ENCODE measurements around the gene SCD5. TPM values are rescaled to one million over a fixed set of nuclear protein-coding genes. Genes with fewer than 3 reads are reported as not detected.

SCD5 gene
- polyA plus RNA-seq, 6 donors from 2014 or later: 0.09 to 0.15 (median 0.10) TPM; not detected in 3

GRCh38 chr4:82696117-82696860 is 102.3 kb downstream of the SCD5 start:
- DNase-seq (no peak), ATAC-seq (ENCODE audit: low read depth in 2 of 2) (no peak)
- no peaks in the 10 kb centered on the region for H3K36me3 Mint-ChIP-seq
- H3K4me1 Mint-ChIP-seq: no peaks in the 10 kb centered on the region
- H3K9me3 Mint-ChIP-seq: peaks cover 0 to 2% (median 0%) of the 10 kb centered on the region in 7 donors
- no peaks in the 10 kb centered on the region for H3K27me3 Mint-ChIP-seq
- no peak overlapping the region for H3K4me3 Mint-ChIP-seq
- H3K27ac Mint-ChIP-seq: no peak overlapping the region

DNA sequence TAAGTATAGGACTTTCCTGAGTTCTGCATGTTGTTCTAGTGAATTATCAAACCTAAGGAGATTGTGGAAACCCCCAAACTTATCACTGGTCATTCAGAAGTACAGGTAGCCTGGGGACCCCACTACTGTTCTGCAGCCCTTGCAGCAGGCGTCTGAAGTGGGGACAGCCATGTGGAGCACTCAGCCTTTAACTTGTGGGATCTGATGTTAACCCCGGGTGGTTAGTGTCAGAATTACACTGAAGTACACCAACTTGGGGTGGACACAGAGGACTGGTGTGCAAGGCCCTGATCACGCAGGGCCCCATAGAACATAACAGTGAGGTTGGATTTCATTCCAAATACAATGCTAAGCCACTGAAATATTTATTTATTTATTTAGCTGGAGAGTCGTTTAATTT is 103.7 kb downstream of the SCD5 start:
- Mint-ChIP-seq H3K4me1 (no peaks in the 10 kb centered on the region), H3K27ac (no peak overlapping the region), H3K27me3 (no peaks in the 10 kb centered on the region), H3K9me3 (peaks cover 0 to 2% (median 0%) of the 10 kb centered on the region in 7 donors), H3K36me3 (no peaks in the 10 kb centered on the region), H3K4me3 (no peak overlapping the region)
- DNase-seq (no peak), ATAC-seq (ENCODE audit: low read depth in 2 of 2) (no peak)

GRCh38 chr4:82694046-82694445 is 104.5 kb downstream of the SCD5 start:
- H3K4me3 Mint-ChIP-seq: no peak overlapping the region
- no peak overlapping the region for H3K27ac Mint-ChIP-seq
- H3K4me1 Mint-ChIP-seq: no peaks in the 10 kb centered on the region
- no peak for DNase-seq
- H3K36me3 Mint-ChIP-seq: no peaks in the 10 kb centered on the region
- no peak for ATAC-seq (ENCODE audit: low read depth in 2 of 2)
- peaks cover 0 to 2% (median 0%) of the 10 kb centered on the region in 7 donors for H3K9me3 Mint-ChIP-seq
- no peaks in the 10 kb centered on the region for H3K27me3 Mint-ChIP-seq

DNA sequence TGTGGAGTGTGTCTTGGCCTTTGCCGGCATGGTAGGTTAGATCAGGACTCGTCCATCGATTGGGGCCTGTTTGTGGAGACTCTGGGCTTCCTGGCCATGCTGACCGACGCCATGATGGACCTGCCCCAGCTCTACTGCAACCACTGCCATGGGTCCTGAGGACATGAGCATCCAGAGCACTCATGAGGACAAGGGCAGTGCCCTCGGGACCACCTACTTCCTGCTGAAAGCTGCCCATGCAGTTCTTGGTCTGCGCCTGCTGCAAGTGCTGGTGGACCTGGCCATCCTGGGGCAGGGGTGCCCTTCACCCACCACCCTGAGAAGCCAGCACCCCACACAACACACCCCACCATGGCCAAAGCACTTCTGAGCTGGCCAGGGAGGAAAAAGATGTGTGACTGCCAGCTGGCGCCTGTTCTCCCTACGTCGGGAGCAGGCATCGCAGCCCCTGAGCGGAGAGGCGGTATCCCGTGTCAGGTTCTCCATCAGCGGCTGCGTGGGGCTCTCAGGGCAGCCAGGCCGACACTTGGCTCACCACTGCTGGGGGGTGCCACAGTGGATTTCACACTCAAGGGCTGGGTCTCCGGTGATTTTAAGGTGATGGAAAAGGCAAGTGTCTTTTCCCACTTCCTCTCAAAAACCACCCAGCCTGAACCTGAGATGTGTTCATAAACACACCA is 106.4 kb downstream of the SCD5 start:
- Mint-ChIP-seq H3K9me3 (peaks cover 0 to 2% (median 0%) of the 10 kb centered on the region in 7 donors), H3K27me3 (no peaks in the 10 kb centered on the region), H3K4me3 (no peak overlapping the region), H3K4me1 (no peaks in the 10 kb centered on the region), H3K27ac (no peak overlapping the region), H3K36me3 (no peaks in the 10 kb centered on the region)
- DNase-seq (no peak), ATAC-seq (ENCODE audit: low read depth in 2 of 2) (no peak)

- H3K27ac Mint-ChIP-seq: no peak overlapping the region
- no peaks in the 10 kb centered on the region for H3K27me3 Mint-ChIP-seq
- DNase-seq (no peak), ATAC-seq (ENCODE audit: low read depth in 2 of 2) (no peak)
- H3K9me3 Mint-ChIP-seq: peaks cover 0 to 2% (median 0%) of the 10 kb centered on the region in 7 donors
- H3K4me1 Mint-ChIP-seq: no peaks in the 10 kb centered on the region
- H3K4me3 Mint-ChIP-seq: no peak overlapping the region
- H3K36me3 Mint-ChIP-seq: no peaks in the 10 kb centered on the region
Observed at GRCh38 chr4:82691431-82691830, 107.2 kb downstream of the SCD5 start.

DNA sequence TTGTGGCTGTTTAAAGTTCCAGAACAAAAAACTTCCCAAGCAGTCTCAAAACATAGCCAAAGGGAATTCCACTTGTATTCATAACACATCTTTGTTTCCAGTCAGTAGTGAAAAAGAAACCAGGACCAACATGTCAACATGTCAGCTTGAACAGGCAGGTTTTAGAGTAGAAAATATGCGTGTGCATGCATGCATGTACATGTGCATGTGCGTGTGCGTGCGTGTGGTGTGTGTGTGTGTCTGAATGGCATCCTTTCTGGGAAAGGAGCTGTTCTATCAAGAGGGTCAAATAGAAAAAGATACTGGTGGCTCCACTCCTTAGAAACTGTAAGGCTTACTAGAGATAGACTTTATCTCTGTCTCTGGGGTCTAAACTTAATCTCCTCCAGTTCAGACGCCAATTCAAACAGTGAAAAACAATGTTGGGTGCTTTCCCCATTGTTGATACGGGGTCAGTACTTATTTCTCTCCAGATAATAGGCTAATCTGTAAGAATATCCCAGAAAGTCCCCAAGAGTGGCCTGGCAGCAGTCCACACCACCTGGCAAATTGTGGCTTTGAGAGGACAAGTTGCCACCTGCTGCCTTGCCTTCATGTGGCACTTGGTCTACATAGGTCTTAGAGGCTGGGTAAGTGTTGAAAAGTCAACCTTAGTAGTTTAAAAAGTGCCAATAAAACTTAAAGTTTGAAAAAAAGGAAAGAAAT is 110.4 kb downstream of the SCD5 start:
- Mint-ChIP-seq H3K9me3 (peaks cover 0 to 2% (median 0%) of the 10 kb centered on the region in 7 donors), H3K4me1 (no peaks in the 10 kb centered on the region), H3K36me3 (no peaks in the 10 kb centered on the region), H3K27ac (no peak overlapping the region), H3K27me3 (no peaks in the 10 kb centered on the region), H3K4me3 (no peak overlapping the region)
- no peak for DNase-seq
- no peak for ATAC-seq (ENCODE audit: low read depth in 2 of 2)

GRCh38 chr4:82687531-82687930 is 111.1 kb downstream of the SCD5 start:
- Mint-ChIP-seq H3K4me1 (no peaks in the 10 kb centered on the region), H3K27ac (no peak overlapping the region), H3K9me3 (peaks cover 0 to 2% (median 0%) of the 10 kb centered on the region in 7 donors), H3K36me3 (no peaks in the 10 kb centered on the region), H3K4me3 (no peak overlapping the region), H3K27me3 (no peaks in the 10 kb centered on the region)
- DNase-seq: no peak
- no peak for ATAC-seq (ENCODE audit: low read depth in 2 of 2)

- no peaks in the 10 kb centered on the region for H3K9me3 Mint-ChIP-seq
- no peaks in the 10 kb centered on the region for H3K4me1 Mint-ChIP-seq
- no peaks in the 10 kb centered on the region for H3K36me3 Mint-ChIP-seq
- no peak overlapping the region for H3K4me3 Mint-ChIP-seq
- ATAC-seq (ENCODE audit: low read depth in 2 of 2) (no peak), DNase-seq (no peak)
- no peak overlapping the region for H3K27ac Mint-ChIP-seq
- peaks cover 0 to 7% (median 0%) of the 10 kb centered on the region in 3 donors for H3K27me3 Mint-ChIP-seq
Observed at GRCh38 chr4:82681754-82682153, 116.8 kb downstream of the SCD5 start.

- ATAC-seq (ENCODE audit: low read depth in 2 of 2): no peak
- Mint-ChIP-seq H3K27me3 (peaks cover 0 to 7% (median 0%) of the 10 kb centered on the region in 3 donors), H3K4me1 (no peaks in the 10 kb centered on the region), H3K27ac (no peak overlapping the region), H3K4me3 (no peak overlapping the region), H3K36me3 (no peaks in the 10 kb centered on the region), H3K9me3 (no peaks in the 10 kb centered on the region)
- DNase-seq: no peak
Observed at GRCh38 chr4:82680834-82681233, 117.8 kb downstream of the SCD5 start.

GRCh38 chr4:82679531-82679930 is 119.1 kb downstream of the SCD5 start:
- no peaks in the 10 kb centered on the region for H3K4me1 Mint-ChIP-seq

DNA sequence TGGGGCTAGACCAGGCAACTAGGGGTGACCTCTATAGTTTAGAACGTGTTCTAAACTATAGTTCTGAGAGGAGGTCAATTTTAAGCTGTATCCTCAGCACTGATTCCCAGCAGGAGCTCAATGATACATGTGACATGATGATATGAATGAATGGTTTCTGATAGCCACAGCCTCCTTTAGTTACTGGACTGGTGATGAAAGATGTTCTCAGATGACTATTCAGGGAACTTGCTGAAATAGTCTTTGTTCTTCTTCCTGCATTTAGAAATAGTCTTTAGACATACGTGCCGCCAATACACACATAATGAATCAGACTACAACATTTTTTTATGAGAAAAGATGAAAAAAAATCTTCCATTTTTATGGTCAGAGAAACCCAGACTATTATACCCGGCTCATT is 120.5 kb downstream of the SCD5 start:
- no peak for ATAC-seq (ENCODE audit: low read depth in 2 of 2)
- no peak overlapping the region for H3K27ac Mint-ChIP-seq
- peaks cover 0 to 7% (median 0%) of the 10 kb centered on the region in 3 donors for H3K27me3 Mint-ChIP-seq
- no peak overlapping the region for H3K4me3 Mint-ChIP-seq
- H3K9me3 Mint-ChIP-seq: no peaks in the 10 kb centered on the region
- no peaks in the 10 kb centered on the region for H3K4me1 Mint-ChIP-seq
- no peaks in the 10 kb centered on the region for H3K36me3 Mint-ChIP-seq
- no peak for DNase-seq

More at GRCh38 chr4:82679531-82679930, 119.1 kb downstream of the SCD5 start:
- Mint-ChIP-seq H3K4me3 (no peak overlapping the region), H3K27ac (no peak overlapping the region), H3K9me3 (no peaks in the 10 kb centered on the region), H3K27me3 (peaks cover 0 to 7% (median 0%) of the 10 kb centered on the region in 3 donors), H3K36me3 (no peaks in the 10 kb centered on the region)
- DNase-seq: no peak
- ATAC-seq (ENCODE audit: low read depth in 2 of 2): no peak

- peaks cover 0 to 7% (median 0%) of the 10 kb centered on the region in 3 donors for H3K27me3 Mint-ChIP-seq
- no peak for DNase-seq
- no peaks in the 10 kb centered on the region for H3K4me1 Mint-ChIP-seq
- ATAC-seq (ENCODE audit: low read depth in 2 of 2): no peak
- H3K36me3 Mint-ChIP-seq: no peaks in the 10 kb centered on the region
- no peak overlapping the region for H3K27ac Mint-ChIP-seq
- no peaks in the 10 kb centered on the region for H3K9me3 Mint-ChIP-seq
- no peak overlapping the region for H3K4me3 Mint-ChIP-seq
Observed at GRCh38 chr4:82677327-82677726, 121.3 kb downstream of the SCD5 start.

GRCh38 chr4:82667761-82668480 is 130.7 kb downstream of the SCD5 start:
- peaks cover 0 to 15% of the 10 kb centered on the region in 2 donors for H3K36me3 Mint-ChIP-seq
- H3K4me3 Mint-ChIP-seq: peak overlapping the region in 1 of 8 donors; percentile 37
- peaks cover 0 to 8% (median 0%) of the 10 kb centered on the region in 3 donors for H3K27me3 Mint-ChIP-seq
- H3K27ac Mint-ChIP-seq: no peak overlapping the region
- no peak for ATAC-seq (ENCODE audit: low read depth in 2 of 2)
- peaks cover 5 to 29% (median 17%) of the 10 kb centered on the region in 7 donors for H3K9me3 Mint-ChIP-seq
- DNase-seq: no peak
- no peaks in the 10 kb centered on the region for H3K4me1 Mint-ChIP-seq
